HepG2 (cell line): Measurements from ENCODE around the gene ZBTB14. TPM values are rescaled to one million over a fixed set of nuclear protein-coding genes. Genes with fewer than 3 reads are reported as not detected.
A peak's percentile ranks its signal among the peaks of the same experiment; 100 is the strongest.

Source experiments
- ATAC-seq: fragments of 200-7000 bp; cut with Tn5 transposase; 3 replicates; pipeline ENCODE4 v1.9.1; 2020; ENCODE audit warnings: mild to moderate bottlenecking, moderate library complexity
- BruUV-seq: library from RNA; stranded (reverse); fragments of 400-500 nt; replicated peaks from 2 replicates; lab custom pipeline; 2021; lab: Mats Ljungman, UMichigan
- CTCF ChIA-PET: fragments of 300-600 bp; formaldehyde crosslinking; extraction: SDS; loops from one replicate; lab custom pipeline; 2021; ENCODE audit warnings: low total read pairs, inconsistent platforms, low intra/inter-chr PET ratio; lab: Yijun Ruan, JAX
- POLR2A ChIA-PET: fragments of 350-600 bp; sonication (Branson Sonifier 250); formaldehyde crosslinking; loops from one replicate; lab custom pipeline; 2020; ENCODE audit warnings: antibody characterized with exemption, inconsistent platforms; lab: Yijun Ruan, JAX
- DNase-seq: peaks from one replicate; pipeline ENCODE4 v3.0.0-alpha.2; 2015; ENCODE audit warnings: low spot score
- FAIRE-seq: peaks from 3 replicates; lab custom pipeline; 2011; peaks lifted over from hg19 to GRCh38; lab: Jason Lieb, UNC
- H2AFZ ChIP-seq: one replicate; pipeline ENCODE4 v1.6.1; 2011; ENCODE audit warnings: low read length, inconsistent platforms
- H3K27ac ChIP-seq: fragments of 300-600 bp; 3 replicates; pipeline ENCODE4 v1.8.0; 2011; ENCODE audit warnings: mixed run types, mild to moderate bottlenecking, mixed read lengths, low read length, inconsistent platforms; ENCODE audit not compliant: insufficient read depth; ENCODE audit errors: extremely low read length
- H3K27me3 ChIP-seq, 2 experiments: fragments of 200-600 bp in 1 of 2; 2 replicates in 1 of 2; 3 replicates in 1 of 2; pipeline versions ENCODE4 v1.6.0 to v1.8.0; 2011; ENCODE audit warnings: low read length in 2 of 2, mild to moderate bottlenecking in 2 of 2, moderate library complexity in 2 of 2, inconsistent platforms in 1 of 2; ENCODE audit not compliant: insufficient read depth in 2 of 2, control insufficient read depth in 1 of 2
- H3K36me3 ChIP-seq, 2 experiments: fragments of 200-600 bp in 1 of 2; replicated peaks in 1 of 2; 2 replicates in 1 of 2; 3 replicates in 1 of 2; pipeline versions ENCODE4 v1.5.1 to v1.8.0; 2011; ENCODE audit warnings: low read length in 2 of 2, inconsistent platforms in 1 of 2; ENCODE audit not compliant: insufficient read depth in 2 of 2, control insufficient read depth in 1 of 2
- H3K4me1 ChIP-seq: 2 replicates; pipeline ENCODE4 v1.5.1; 2012; ENCODE audit warnings: low read length, inconsistent platforms; ENCODE audit not compliant: insufficient read depth
- H3K4me2 ChIP-seq: 2 replicates; pipeline ENCODE4 v1.6.0; 2011; ENCODE audit warnings: low read depth, low read length, inconsistent platforms
- H3K4me3 ChIP-seq, 3 experiments: fragments of 200-600 bp in 1 of 3; sonication (generic), shearing (Covaris generic) in 1 of 3; replicated peaks in 1 of 3; 2 replicates each; pipeline ENCODE4 v1.5.1; 2011 to 2016; ENCODE audit warnings: low read length in 3 of 3, inconsistent platforms in 2 of 3, low read depth in 2 of 3, mild to moderate bottlenecking in 2 of 3, control low read depth in 1 of 3, mixed read lengths in 1 of 3; ENCODE audit not compliant: insufficient read depth in 1 of 3
- H3K79me2 ChIP-seq: one replicate; pipeline ENCODE4 v1.6.1; 2011; ENCODE audit warnings: low read length, inconsistent platforms; ENCODE audit not compliant: insufficient read depth
- H3K9ac ChIP-seq: 2 replicates; pipeline ENCODE4 v1.6.0; 2011; ENCODE audit warnings: mild to moderate bottlenecking, low read depth, low read length, inconsistent platforms; ENCODE audit not compliant: insufficient read depth
- H3K9me3 ChIP-seq: 2 replicates; pipeline ENCODE4 v1.5.1; 2012; ENCODE audit warnings: mild to moderate bottlenecking, low read length
- H4K20me1 ChIP-seq: 2 replicates; pipeline ENCODE4 v1.6.0; 2011; ENCODE audit warnings: inconsistent platforms, mild to moderate bottlenecking, low read length, moderate library complexity; ENCODE audit not compliant: insufficient read depth
- CSRNP1 ChIP-seq: sonication (generic); formaldehyde crosslinking; IDR thresholded peaks from 2 replicates; pipeline ENCODE4 v1.8.1; 2023; ENCODE audit warnings: mild to moderate bottlenecking, missing genetic modification reagents
- ETV5 ChIP-seq: IDR thresholded peaks from 2 replicates; pipeline ENCODE4 v1.6.1; 2018; ENCODE audit warnings: missing biosample characterization, missing genetic modification reagents, inconsistent platforms, borderline replicate concordance
- FUBP1 ChIP-seq: sonication (generic); formaldehyde crosslinking; IDR thresholded peaks from 2 replicates; pipeline ENCODE4 v1.5.1; 2020; ENCODE audit warnings: missing genetic modification reagents, mild to moderate bottlenecking, borderline replicate concordance
- GABPA ChIP-seq, 2 experiments: IDR thresholded peaks; 2 replicates each; pipeline ENCODE4 v1.6.1; 2011 to 2016; ENCODE audit warnings: low read depth in 2 of 2, low read length in 1 of 2, missing biosample characterization in 1 of 2, missing genetic modification characterization in 1 of 2
- HOMEZ ChIP-seq: IDR thresholded peaks from 2 replicates; pipeline ENCODE4 v1.6.1; 2016; ENCODE audit warnings: low read depth
- RARA ChIP-seq: IDR thresholded peaks from 2 replicates; pipeline ENCODE4 v1.6.1; 2016; ENCODE audit warnings: missing genetic modification reagents, missing compliant biosample characterization
- SIN3B ChIP-seq: fragments of 150-350 bp; IDR thresholded peaks from 2 replicates; pipeline ENCODE4 v1.6.1; 2014; ENCODE audit warnings: low read length
- ZMYM4 ChIP-seq: sonication (generic); formaldehyde crosslinking; IDR thresholded peaks from 2 replicates; pipeline ENCODE4 v1.8.1; 2023; ENCODE audit warnings: mild to moderate bottlenecking, missing genetic modification reagents
- ZNF225 ChIP-seq: sonication (generic); formaldehyde crosslinking; IDR thresholded peaks from 2 replicates; pipeline ENCODE4 v1.4.0; 2020; ENCODE audit warnings: mild to moderate bottlenecking, missing genetic modification reagents
- ZNF7 ChIP-seq: IDR thresholded peaks from 2 replicates; pipeline ENCODE4 v1.6.1; 2016; ENCODE audit warnings: missing biosample characterization, missing genetic modification reagents
- WGBS: methylation state at CpG from one replicate; pipeline ENCODE4 v1.1.6; 2017; ENCODE audit warnings: low lambda C conversion rate; 5-methylcytosine and 5-hydroxymethylcytosine counted together
- in situ Hi-C: cut with HindIII; loops from 2 replicates; pipeline ENCODE4 v1.10.0; 2017; ENCODE audit warnings: low pct_unique_long_range_greater_than_20kb; ENCODE audit not compliant: extremely low pct_ligation_motif_present
- intact Hi-C: fragments of 100-400 bp; cut with micrococcal nuclease; formaldehyde crosslinking; loops from one replicate; pipeline ENCODE4 v1.10.0; 2022; ENCODE audit not compliant: unreplicated experiment
- polyA plus RNA-seq, 8 experiments: library from polyadenylated mRNA; depleted of rRNA in 3 of 8; stranded (reverse) in 7 of 8; unstranded in 1 of 8; fragments of >200 nt; fragmentation: Illumina TruSeq in 4 of 8; extraction: Trizol in 4 of 8; gene quantifications; 2 replicates each; pipeline versions ENCODE4 v1.2.1 to v1.2.3, GENCODE V29; 2011 to 2016; ENCODE audit warnings: low read depth in 4 of 8, missing spikeins in 1 of 8, mixed read lengths in 1 of 8; ENCODE audit not compliant: insufficient read depth in 1 of 8
- total RNA-seq, 5 experiments: library from RNA; depleted of rRNA; stranded (reverse); fragments of >200 nt; fragmentation: Illumina TruSeq; extraction: Trizol; gene quantifications; 2 replicates each; pipeline ENCODE4 v1.2.3, GENCODE V29; 2016; ENCODE audit warnings: low read depth in 1 of 5
- TF ChIP-seq, protein P1 (sequence below): sonication (generic); formaldehyde crosslinking; IDR thresholded peaks from 2 replicates; pipeline ENCODE4 v1.5.0; 2020; ENCODE audit warnings: mild to moderate bottlenecking, missing genetic modification reagents, moderate library complexity
- TF ChIP-seq, protein P2 (sequence below): IDR thresholded peaks from 2 replicates; pipeline ENCODE4 v1.6.1; 2012; ENCODE audit warnings: low read length, improper control_type of control experiment

The ZBTB14 gene
- total and polyA plus RNA-seq, 2 of the 13 experiments (the other 11 are each of a cell fraction or from before 2014, with no cell fraction given) = 8.0 to 14.4 TPM

DNA sequence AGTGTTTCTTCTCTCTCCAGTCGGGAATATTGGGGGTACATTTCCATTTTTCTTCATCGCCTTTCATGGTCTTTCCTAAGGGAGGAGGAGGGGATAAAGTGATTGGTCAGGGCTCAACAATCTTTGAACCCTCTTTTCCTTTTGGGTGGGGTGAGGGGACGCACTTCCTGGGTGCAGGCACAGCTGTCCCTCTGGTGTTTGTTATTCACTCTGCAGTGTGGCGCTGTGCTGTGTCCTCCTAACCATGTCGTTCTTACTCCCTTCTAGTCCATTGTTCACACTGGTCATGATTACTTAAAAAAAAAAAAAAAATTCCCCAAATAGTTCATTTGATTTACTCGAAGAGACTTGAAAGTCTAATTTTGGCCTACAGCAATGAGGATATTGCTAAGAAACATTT, 44.4 kb downstream of the ZBTB14 start:
- WGBS = 6% methylated on average over 6 of the region's 6 CpGs
- Histone ChIP-seq H2AFZ (peak overlapping the region; percentile 11), H3K9me3 (no peaks in the 10 kb centered on the region), H3K27ac (no peak overlapping the region), H4K20me1 (no peaks in the 10 kb centered on the region), H3K79me2 (no peaks in the 10 kb centered on the region), H3K4me3 (peak overlapping the region in 1 of 3 experiments; percentile 22; a peak in 1 of 6 replicates), H3K36me3 (no peaks in the 10 kb centered on the region), H3K4me2 (peak overlapping the region; percentile 67), H3K9ac (no peak overlapping the region), H3K27me3 (no peaks in the 10 kb centered on the region; a peak in 1 of 5 replicates), H3K4me1 (peaks cover 8% of the 10 kb centered on the region; the same call in 1 of the 2 replicates)
- TF ChIP-seq ZNF225 (CRISPR knock-in tag) (no peak), CSRNP1 (CRISPR knock-in tag) (no peak), ETV5 (CRISPR knock-in tag) (no peak), HOMEZ (CRISPR knock-in tag) (peak; percentile 25; the same call in 1 of the 2 replicates), GABPA (IDR thresholded peaks at IDR 0.05; ENCODE audit: low read depth, low read length) (no peak), GABPA (CRISPR knock-in tag; IDR thresholded peaks at IDR 0.05; ENCODE audit: low read depth) (peak; percentile 27; the same call in 1 of the 2 replicates), RARA (CRISPR knock-in tag) (no peak), ZNF7 (peak; percentile 42; the same call in 1 of the 2 replicates), FUBP1 (no peak), SIN3B (no peak), ZMYM4 (0 out of 2 replicates have a peak, but pooled peaks have one; percentile 15)
- TF ChIP-seq, protein P1, sequence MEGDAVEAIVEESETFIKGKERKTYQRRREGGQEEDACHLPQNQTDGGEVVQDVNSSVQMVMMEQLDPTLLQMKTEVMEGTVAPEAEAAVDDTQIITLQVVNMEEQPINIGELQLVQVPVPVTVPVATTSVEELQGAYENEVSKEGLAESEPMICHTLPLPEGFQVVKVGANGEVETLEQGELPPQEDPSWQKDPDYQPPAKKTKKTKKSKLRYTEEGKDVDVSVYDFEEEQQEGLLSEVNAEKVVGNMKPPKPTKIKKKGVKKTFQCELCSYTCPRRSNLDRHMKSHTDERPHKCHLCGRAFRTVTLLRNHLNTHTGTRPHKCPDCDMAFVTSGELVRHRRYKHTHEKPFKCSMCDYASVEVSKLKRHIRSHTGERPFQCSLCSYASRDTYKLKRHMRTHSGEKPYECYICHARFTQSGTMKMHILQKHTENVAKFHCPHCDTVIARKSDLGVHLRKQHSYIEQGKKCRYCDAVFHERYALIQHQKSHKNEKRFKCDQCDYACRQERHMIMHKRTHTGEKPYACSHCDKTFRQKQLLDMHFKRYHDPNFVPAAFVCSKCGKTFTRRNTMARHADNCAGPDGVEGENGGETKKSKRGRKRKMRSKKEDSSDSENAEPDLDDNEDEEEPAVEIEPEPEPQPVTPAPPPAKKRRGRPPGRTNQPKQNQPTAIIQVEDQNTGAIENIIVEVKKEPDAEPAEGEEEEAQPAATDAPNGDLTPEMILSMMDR (CRISPR knock-in tag) = 0 out of 2 replicates have a peak, but pooled peaks have one; percentile 17
- TF ChIP-seq, protein P2, sequence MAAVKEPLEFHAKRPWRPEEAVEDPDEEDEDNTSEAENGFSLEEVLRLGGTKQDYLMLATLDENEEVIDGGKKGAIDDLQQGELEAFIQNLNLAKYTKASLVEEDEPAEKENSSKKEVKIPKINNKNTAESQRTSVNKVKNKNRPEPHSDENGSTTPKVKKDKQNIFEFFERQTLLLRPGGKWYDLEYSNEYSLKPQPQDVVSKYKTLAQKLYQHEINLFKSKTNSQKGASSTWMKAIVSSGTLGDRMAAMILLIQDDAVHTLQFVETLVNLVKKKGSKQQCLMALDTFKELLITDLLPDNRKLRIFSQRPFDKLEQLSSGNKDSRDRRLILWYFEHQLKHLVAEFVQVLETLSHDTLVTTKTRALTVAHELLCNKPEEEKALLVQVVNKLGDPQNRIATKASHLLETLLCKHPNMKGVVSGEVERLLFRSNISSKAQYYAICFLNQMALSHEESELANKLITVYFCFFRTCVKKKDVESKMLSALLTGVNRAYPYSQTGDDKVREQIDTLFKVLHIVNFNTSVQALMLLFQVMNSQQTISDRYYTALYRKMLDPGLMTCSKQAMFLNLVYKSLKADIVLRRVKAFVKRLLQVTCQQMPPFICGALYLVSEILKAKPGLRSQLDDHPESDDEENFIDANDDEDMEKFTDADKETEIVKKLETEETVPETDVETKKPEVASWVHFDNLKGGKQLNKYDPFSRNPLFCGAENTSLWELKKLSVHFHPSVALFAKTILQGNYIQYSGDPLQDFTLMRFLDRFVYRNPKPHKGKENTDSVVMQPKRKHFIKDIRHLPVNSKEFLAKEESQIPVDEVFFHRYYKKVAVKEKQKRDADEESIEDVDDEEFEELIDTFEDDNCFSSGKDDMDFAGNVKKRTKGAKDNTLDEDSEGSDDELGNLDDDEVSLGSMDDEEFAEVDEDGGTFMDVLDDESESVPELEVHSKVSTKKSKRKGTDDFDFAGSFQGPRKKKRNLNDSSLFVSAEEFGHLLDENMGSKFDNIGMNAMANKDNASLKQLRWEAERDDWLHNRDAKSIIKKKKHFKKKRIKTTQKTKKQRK = no peak
- DNase-seq (no peak), ATAC-seq (peak; percentile 93), FAIRE-seq (no peak)
- ChIA-PET CTCF (no interaction called here), POLR2A (interaction anchor here (1.8 kb wide), 1 partner anchor 12 kb away, joined by 4 read pairs; no protein-coding TSS in a partner anchor)
- in situ Hi-C loops = no loop called here
- BruUV-seq = no TSS peak
- intact Hi-C loops = no loop called here
